ENCODE data around the gene LIN7C.
"Not testable (repeated sequence)": the region's sequence is repeated elsewhere in the genome, so short reads cannot be mapped to it uniquely, and the experiment has no call there.

LIN7C gene

DNA sequence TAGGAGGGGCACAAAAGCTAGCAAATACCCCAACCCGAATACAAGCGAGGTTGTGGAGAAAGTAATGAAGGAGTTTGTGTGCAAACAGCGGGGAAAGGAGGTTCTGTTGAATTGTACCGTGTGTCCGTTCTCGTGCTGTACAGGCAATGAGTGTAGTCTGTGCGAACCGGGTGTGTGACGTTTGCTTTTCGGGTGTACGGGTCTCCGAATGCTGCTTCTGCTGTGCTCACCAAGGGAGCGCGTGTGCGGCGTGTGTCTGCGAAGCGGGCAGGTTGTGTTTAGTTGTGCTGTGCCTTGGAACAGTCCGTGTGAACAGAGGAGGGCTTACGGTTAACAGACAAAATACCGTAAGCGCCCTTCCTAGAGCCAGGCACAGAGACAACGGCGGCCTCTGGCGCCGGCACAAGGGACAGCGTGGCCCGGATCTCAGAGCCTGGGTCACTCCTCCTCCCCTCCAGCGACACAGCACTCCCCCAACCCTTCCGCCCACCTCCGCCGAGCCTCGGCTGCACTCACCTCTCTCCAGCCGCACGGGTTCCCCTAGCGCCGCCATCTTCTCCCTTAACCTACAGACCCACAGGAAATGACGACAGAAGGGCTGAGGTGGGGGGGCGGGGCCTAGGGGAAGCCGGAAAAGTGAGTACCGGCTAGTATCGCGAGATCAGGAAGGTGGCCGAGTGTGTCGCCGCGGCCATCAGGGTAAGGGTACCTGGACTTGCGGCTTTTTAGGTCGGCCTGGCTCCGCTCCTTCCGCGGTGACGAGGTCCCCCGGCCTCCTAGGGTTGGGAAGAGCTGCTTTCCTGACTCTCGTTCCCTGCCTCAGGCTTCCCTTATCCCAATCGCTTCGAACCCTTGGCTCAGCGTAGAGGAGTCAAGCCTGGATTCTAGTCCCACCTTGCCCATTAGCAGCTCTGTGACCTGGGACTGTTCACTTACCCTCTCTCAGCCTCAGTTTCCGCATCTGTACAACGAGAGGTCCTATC lies at the start of gene LIN7C:
Gene LIN7C, minus strand, starts transcription at position 570 of the 983 bp plus-strand sequence. Its CDS starts 17 bp downstream, at position 553.
- peak; percentile 94 to 96 for DNase-seq (ENCODE audit: low read depth in 2 of 2)

- no peak for DNase-seq (ENCODE audit: low read depth in 2 of 2)
Observed at GRCh38 chr11:27555264-27555663, 48.7 kb upstream of the LIN7C start.

DNA sequence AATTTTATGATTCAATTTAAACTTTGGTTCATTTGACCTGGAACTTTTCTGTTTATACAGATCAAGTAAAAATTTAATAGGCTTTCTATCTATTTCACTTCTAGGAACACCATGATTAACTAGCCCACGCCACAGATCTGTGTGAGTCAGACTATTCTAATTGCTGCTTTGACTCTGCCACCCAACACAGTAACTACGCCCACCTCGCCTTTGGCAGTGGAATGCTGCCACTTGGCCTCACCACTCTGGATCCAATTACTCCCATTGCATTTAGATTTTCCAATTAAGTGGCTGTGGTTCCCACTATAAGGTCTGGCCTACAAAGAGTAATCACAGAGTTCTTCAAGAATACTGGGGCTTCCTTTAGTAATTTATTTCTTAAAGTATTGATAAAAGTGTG lies 46.6 kb upstream of the LIN7C start:
- no peak for DNase-seq (ENCODE audit: low read depth in 2 of 2)

DNA sequence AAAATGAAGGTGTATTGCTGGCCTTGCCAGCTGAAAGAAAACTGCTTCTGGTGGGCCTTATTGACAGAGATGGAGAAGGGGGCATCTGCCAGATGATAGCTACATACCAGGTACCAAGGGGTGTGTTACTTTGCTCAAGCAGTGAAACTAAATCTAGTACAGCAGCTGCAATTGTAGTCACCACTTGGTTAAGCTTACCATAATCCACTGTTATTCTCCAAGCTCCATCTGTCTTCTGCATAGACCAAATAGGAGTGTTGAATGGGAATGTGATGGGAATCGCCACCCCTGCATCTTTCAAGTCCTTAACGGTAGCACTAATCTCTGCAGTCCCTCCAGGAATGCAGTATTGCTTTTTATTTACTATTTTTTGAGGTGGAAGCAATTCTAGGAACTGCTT lies 45.8 kb upstream of the LIN7C start:
- DNase-seq (ENCODE audit: low read depth in 2 of 2) = no peak

GRCh38 chr11:27551127-27551526 lies 44.6 kb upstream of the LIN7C start:
- DNase-seq (ENCODE audit: low read depth in 2 of 2) = no peak

DNA sequence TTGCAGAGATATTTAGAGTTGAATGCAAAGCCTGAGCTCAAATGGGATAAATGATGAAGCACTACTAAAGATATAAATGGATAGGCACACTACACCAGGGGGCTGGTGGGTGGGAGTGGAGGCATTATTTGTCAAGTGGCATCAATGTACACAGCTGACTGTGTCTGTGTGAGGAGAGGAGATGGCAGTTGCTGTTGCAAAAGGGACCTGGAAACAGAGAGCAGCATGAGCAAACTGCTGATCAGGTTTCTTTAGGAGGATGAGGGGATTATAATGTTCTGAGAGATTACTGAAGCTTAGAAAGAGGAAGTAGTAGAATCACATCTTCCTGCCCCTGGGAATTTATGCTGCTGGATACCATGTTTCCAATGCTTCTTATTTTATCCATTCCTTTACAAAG lies 39.4 kb upstream of the LIN7C start:
- DNase-seq (ENCODE audit: low read depth in 2 of 2) = no peak

- DNase-seq (ENCODE audit: low read depth in 2 of 2) = no peak
Observed at GRCh38 chr11:27545035-27545434, 38.5 kb upstream of the LIN7C start.

- DNase-seq (ENCODE audit: low read depth in 2 of 2) = no peak
Observed at GRCh38 chr11:27541790-27542189, 35.2 kb upstream of the LIN7C start.

GRCh38 chr11:27540051-27540450 lies 33.5 kb upstream of the LIN7C start:
- DNase-seq (ENCODE audit: low read depth in 2 of 2) = no peak

DNA sequence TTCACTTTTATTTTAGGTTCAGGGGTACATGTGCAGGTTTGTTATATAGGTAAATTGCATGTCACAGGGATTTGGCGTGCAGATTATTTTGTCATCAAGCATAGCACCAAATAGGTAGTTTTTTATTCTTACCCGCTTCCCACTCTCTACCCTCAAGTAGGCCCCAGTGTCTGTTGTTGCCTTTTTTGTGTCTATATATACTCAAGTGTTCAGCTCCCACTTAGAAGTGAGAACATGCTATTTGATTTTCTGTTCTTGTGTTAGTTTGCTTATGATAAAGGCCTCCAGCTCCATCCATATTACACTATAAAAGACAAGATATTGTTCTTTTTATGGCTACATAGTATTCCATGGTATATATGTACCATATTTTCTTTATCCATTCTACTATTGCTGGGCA lies 28.5 kb upstream of the LIN7C start:
- no peak for DNase-seq (ENCODE audit: low read depth in 2 of 2)

DNA sequence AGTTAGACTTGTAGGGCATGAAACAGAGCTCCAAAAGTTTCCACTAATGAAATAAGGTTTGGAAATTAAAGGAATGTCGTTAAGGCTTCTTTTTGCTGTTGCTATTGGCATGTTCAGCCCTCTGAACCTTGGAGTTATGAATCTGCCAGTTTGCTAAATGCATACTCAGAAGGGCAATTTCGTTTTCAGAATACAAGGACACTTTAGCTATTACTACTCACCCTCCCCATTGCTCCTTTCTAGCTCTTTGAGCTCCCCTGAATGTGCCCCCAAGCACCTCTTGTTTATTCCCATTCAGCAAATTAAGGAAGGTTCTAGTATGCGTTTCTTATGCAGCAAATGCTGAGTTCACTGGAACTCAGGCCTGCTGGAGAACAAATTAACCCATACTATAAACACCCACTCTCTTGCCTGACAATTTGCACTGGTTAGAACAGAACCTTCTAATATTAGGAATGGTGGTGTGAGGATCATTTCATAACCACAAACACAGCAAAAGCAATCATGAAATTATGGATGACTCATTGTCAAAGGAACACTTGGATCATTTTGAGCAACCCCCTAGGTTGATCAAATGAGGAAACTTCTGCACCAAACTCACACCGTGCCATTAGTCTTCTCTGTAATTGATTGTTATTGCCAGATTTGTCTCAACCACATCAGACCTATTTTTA lies 26.2 kb upstream of the LIN7C start:
- DNase-seq (ENCODE audit: low read depth in 2 of 2) = no peak

DNA sequence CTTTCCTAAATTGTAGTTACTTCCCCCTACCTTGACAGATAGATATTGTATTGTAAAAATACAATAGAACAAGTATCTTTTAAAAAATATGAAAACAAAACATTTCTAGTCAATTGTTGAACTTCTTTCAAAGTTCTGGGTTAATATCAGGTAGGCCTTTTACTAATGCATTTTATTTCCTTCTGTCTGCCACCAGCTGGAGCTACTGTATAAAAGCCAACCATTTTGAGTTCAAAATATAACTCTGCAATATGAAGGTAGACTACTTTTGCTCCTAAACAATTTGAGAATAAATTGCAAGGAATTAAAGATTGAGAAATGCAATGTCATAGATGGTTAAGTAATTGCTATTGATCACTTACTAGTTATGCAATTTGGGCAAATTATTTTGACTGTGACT lies 22.1 kb upstream of the LIN7C start:
- no peak for DNase-seq (ENCODE audit: low read depth in 2 of 2)

- no peak for DNase-seq (ENCODE audit: low read depth in 2 of 2)
Observed at GRCh38 chr11:27526535-27526934, 20.0 kb upstream of the LIN7C start.

DNA sequence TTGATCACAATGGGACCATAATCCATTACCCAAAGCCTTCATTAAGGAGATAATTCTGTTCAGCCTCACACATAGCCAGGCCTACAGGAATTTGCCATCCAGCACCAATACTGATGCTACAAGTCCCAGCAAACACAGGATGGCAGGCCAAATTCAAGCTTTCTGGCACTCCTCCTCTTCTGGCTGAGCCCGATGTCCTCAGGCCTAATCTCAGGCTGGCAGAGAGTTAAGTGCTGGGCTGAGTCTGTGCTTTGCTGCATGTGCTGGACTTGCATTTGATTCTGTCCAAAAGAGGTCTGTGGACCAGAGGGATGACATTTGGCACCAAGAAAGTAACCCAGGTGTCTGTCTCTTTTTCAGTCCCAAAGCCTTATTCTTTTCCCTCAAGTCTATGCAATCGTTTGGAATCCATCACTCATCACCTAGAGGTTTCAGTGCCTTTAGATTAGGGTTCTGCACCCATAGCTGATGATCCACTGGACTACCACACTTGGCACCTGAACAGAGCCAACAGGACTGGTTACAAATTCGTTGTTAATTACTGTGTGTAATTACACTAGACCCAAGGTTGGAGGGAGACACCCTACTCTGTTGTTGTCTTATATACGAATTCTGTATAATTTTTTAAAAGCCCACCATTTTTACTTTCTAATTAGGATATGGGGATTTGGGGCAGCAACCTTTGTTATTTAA lies 19.4 kb upstream of the LIN7C start:
- DNase-seq (ENCODE audit: low read depth in 2 of 2) = no peak

GRCh38 chr11:27524155-27524554 lies 17.6 kb upstream of the LIN7C start:
- no peak for DNase-seq (ENCODE audit: low read depth in 2 of 2)

GRCh38 chr11:27520226-27520625 lies 13.7 kb upstream of the LIN7C start:
- DNase-seq (ENCODE audit: low read depth in 2 of 2) = no peak

DNA sequence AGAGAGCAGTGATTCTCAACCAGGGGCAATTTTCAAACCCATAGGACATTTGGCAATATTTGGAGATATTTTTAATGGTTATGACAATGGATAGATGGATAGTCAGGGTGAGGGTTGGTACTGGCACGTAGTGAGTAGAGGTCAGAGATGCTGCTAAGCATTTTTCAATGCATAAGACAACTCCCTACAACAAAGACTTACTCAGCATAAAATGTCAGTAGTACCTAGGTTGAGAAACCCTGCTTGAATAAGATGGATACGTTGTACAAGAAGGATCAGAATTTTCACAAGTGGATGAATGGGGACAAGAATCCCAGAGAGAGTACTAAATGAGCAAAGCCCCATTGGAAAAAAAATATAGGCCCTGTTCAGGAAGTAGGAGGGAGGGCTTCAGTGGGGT lies 11.9 kb upstream of the LIN7C start:
- no peak for DNase-seq (ENCODE audit: low read depth in 2 of 2)

DNA sequence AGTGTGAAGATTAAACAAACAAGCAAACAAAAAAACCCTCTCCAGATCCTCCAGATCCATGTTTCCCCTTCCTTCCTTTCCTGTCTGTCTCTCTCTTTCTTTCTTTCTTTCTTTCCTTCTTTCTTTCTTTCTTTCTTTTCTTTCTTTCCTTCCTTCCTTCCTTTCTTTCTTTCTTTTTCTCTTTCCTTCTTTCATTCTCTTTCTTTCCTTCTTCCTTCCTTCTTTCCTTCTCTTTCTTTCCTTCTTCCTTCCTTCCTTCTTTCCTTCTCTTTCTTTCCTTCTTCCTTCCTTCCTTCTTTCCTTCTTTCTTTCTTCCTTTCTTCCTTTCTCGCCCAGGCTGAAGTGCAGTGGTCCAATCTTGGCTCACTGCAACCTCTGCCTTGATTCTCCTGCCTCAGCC lies 10.9 kb upstream of the LIN7C start:
- not testable (repeated sequence) for DNase-seq (ENCODE audit: low read depth in 2 of 2)

- DNase-seq (ENCODE audit: low read depth in 2 of 2) = no peak
Observed at GRCh38 chr11:27514558-27514957, 8.0 kb upstream of the LIN7C start.

DNA sequence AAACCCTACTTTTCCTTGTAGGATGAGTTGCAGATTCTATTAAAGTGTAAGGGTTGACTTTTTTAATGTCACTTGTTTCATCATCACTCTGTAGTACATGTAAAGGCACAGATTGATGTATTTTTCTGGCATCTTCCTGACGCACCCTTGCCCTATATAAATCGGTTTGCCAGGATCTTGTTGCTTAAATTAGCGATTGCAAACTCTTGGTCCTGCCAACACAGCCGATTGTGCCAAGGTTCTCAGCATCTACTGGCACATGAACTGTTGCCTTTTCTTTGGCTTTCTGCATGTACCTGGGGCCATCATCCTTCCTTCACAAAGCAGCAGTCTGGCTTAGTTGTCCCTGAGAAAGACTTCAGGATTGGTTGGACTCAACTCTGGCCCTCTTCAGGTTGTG lies 7.5 kb upstream of the LIN7C start:
- no peak for DNase-seq (ENCODE audit: low read depth in 2 of 2)

GRCh38 chr11:27513389-27513788 lies 6.8 kb upstream of the LIN7C start:
- DNase-seq (ENCODE audit: low read depth in 2 of 2) = no peak

DNA sequence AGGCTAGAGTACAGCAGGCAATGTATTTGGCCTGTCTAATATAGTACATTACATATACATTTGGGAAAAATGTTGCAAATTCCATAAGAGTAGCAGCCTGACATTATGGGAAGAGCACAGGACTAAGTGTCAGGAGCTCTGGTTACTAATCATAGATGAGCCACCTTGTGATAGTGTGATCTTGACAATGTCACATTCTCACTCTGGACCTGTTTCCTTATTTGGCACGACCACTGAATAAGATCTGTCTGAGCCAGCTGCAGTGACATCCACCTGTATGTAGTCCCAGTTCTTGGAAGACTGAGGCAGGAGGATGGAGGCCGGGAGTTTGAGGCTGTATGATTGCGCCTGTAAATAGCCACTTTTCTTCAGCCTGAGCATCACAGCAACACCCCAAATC lies 5.7 kb upstream of the LIN7C start:
- no peak for DNase-seq (ENCODE audit: low read depth in 2 of 2)
